GM23338 (cell line): Measurements from ENCODE around the gene RBM12. TPM values are rescaled to one million over a fixed set of nuclear protein-coding genes. Genes with fewer than 3 reads are reported as not detected.

Experiments used
- ATAC-seq: fragments of 200-7000 bp; cut with Tn5 transposase; 3 replicates; pipeline ENCODE4 v1.9.1; 2020
- DNase-seq: peaks from one replicate; pipeline ENCODE4 v3.0.0-alpha.2; 2015; ENCODE audit warnings: low spot score
- H2AFZ ChIP-seq: fragments of 200-600 bp; sonication (generic); 2 replicates; pipeline ENCODE4 v1.8.0; 2016; ENCODE audit warnings: antibody characterized with exemption, mild to moderate bottlenecking, moderate library complexity
- H3F3A ChIP-seq: fragments of 200-600 bp; sonication (generic); replicated peaks from 2 replicates; pipeline ENCODE4 v1.8.0; 2017; ENCODE audit warnings: antibody characterized with exemption, mixed run types, low read depth
- H3K27ac ChIP-seq: fragments of 200-600 bp; sonication (generic); 2 replicates; pipeline ENCODE4 v1.6.1; 2016; ENCODE audit warnings: low read depth
- H3K27me3 ChIP-seq: fragments of 200-600 bp; sonication (generic); 2 replicates; pipeline ENCODE4 v1.8.0; 2016; ENCODE audit warnings: mild to moderate bottlenecking, mixed run types, moderate library complexity; ENCODE audit not compliant: insufficient read depth
- H3K36me3 ChIP-seq: fragments of 200-600 bp; sonication (generic); 2 replicates; pipeline ENCODE4 v1.8.0; 2016; ENCODE audit warnings: mild to moderate bottlenecking; ENCODE audit not compliant: insufficient read depth
- H3K4me1 ChIP-seq: fragments of 200-600 bp; sonication (generic); 2 replicates; pipeline ENCODE4 v1.8.0; 2016; ENCODE audit warnings: mild to moderate bottlenecking, moderate library complexity; ENCODE audit not compliant: insufficient read depth
- H3K4me2 ChIP-seq: fragments of 200-600 bp; sonication (generic); 2 replicates; pipeline ENCODE4 v1.7.1; 2017; ENCODE audit warnings: mixed run types
- H3K4me3 ChIP-seq: fragments of 200-600 bp; sonication (generic); 2 replicates; pipeline ENCODE4 v1.6.1; 2016; ENCODE audit warnings: mixed run types
- H3K79me2 ChIP-seq: fragments of 200-600 bp; sonication (generic); replicated peaks from 2 replicates; pipeline ENCODE4 v1.8.0; 2017; ENCODE audit warnings: mild to moderate bottlenecking; ENCODE audit not compliant: insufficient read depth
- H3K9me2 ChIP-seq: fragments of 200-600 bp; sonication (generic); 2 replicates; pipeline ENCODE4 v1.8.0; 2017; ENCODE audit not compliant: insufficient read depth
- H4K20me1 ChIP-seq: fragments of 200-600 bp; sonication (generic); replicated peaks from 2 replicates; pipeline ENCODE4 v1.8.0; 2017; ENCODE audit warnings: mild to moderate bottlenecking; ENCODE audit not compliant: insufficient read depth
- H3K27ac Mint-ChIP-seq: 2 replicates; pipeline ENCODE4 v1.8.0; 2020; ENCODE audit warnings: inconsistent platforms, mild to moderate bottlenecking, moderate library complexity, mixed read lengths
- H3K27me3 Mint-ChIP-seq: 3 replicates; pipeline ENCODE4 v1.8.0; 2022; ENCODE audit warnings: low read depth, mild to moderate bottlenecking, moderate library complexity, mixed read lengths, inconsistent platforms; ENCODE audit not compliant: insufficient read depth, poor library complexity
- H3K36me3 Mint-ChIP-seq: 3 replicates; pipeline ENCODE4 v1.8.0; 2021; ENCODE audit warnings: low read depth, mild to moderate bottlenecking, inconsistent platforms, moderate library complexity, mixed read lengths
- H3K4me1 Mint-ChIP-seq: 3 replicates; pipeline ENCODE4 v1.8.0; 2020; ENCODE audit warnings: mild to moderate bottlenecking, inconsistent platforms, mixed read lengths
- H3K4me3 Mint-ChIP-seq: 3 replicates; pipeline ENCODE4 v1.8.0; 2021; ENCODE audit warnings: moderate library complexity, mild to moderate bottlenecking, inconsistent platforms, mixed read lengths
- H3K9me3 Mint-ChIP-seq: 3 replicates; pipeline ENCODE4 v1.8.0; 2020; ENCODE audit warnings: moderate library complexity, mild to moderate bottlenecking, inconsistent platforms, mixed read lengths
- CREB1 ChIP-seq: fragments of 250-450 bp; sonication (Bioruptor Pico); IDR thresholded peaks from 2 replicates; pipeline ENCODE4 v1.5.0; 2020; ENCODE audit warnings: low read depth, mild to moderate bottlenecking, moderate library complexity
- CTCF ChIP-seq, 2 experiments: fragments of 200-600 bp in 1 of 2; sonication (generic) in 1 of 2; conservative IDR thresholded peaks; 2 replicates each; pipeline versions ENCODE4 v1.5.1 to v1.6.1; 2016 to 2017; ENCODE audit warnings: antibody characterized with exemption in 2 of 2, low read depth in 2 of 2, mild to moderate bottlenecking in 2 of 2, moderate library complexity in 1 of 2
- ETS1 ChIP-seq: IDR thresholded peaks from 2 replicates; pipeline ENCODE4 v1.6.1; 2016; ENCODE audit warnings: antibody characterized with exemption
- EZH2 ChIP-seq: fragments of 200-600 bp; sonication (generic); IDR thresholded peaks from one replicate; pipeline ENCODE4 v1.8.0; 2017; ENCODE audit warnings: antibody characterized with exemption, mild to moderate bottlenecking, low read depth; ENCODE audit not compliant: unreplicated experiment
- EZH2phosphoT487 ChIP-seq: fragments of 200-600 bp; sonication (generic); IDR thresholded peaks from one replicate; pipeline ENCODE4 v1.8.1; 2018; ENCODE audit warnings: antibody characterized with exemption; ENCODE audit not compliant: unreplicated experiment
- JUNB ChIP-seq: IDR thresholded peaks from one replicate; pipeline ENCODE4 v1.6.1; 2016; ENCODE audit warnings: antibody characterized with exemption; ENCODE audit not compliant: unreplicated experiment
- NANOG ChIP-seq: IDR thresholded peaks from 2 replicates; pipeline ENCODE4 v1.6.1; 2016; ENCODE audit warnings: antibody characterized with exemption, borderline replicate concordance
- POLR2AphosphoS5 ChIP-seq: IDR thresholded peaks from 2 replicates; pipeline ENCODE4 v1.6.1; 2016; ENCODE audit warnings: antibody characterized with exemption, low read depth
- REST ChIP-seq: IDR thresholded peaks from one replicate; pipeline ENCODE4 v1.6.1; 2018; ENCODE audit warnings: antibody characterized with exemption; ENCODE audit not compliant: unreplicated experiment
- STAT1 ChIP-seq: IDR thresholded peaks from one replicate; pipeline ENCODE4 v1.6.1; 2016; ENCODE audit warnings: antibody characterized with exemption; ENCODE audit not compliant: unreplicated experiment
- ZNF114 ChIP-seq: fragments of 250-450 bp; sonication (Bioruptor Pico); IDR thresholded peaks from 2 replicates; pipeline ENCODE4 v1.5.0; 2020; ENCODE audit warnings: mild to moderate bottlenecking, moderate library complexity
- ZNF331 ChIP-seq: fragments of 250-450 bp; sonication (Bioruptor Pico); IDR thresholded peaks from 2 replicates; pipeline ENCODE4 v1.5.0; 2020; ENCODE audit warnings: low read depth, mild to moderate bottlenecking, moderate library complexity
- ZNF462 ChIP-seq: fragments of 250-450 bp; sonication (Bioruptor Pico); IDR thresholded peaks from 2 replicates; pipeline ENCODE4 v1.5.0; 2020; ENCODE audit warnings: mild to moderate bottlenecking, moderate library complexity
- polyA plus RNA-seq: library from polyadenylated mRNA; unstranded; fragments of >200 nt; fragmentation: Nextera tagmentation; extraction: Ambion mirVana; gene quantifications from 2 replicates; pipeline ENCODE4 v1.2.1, GENCODE V29; 2016
- total RNA-seq: library from RNA; depleted of rRNA; stranded (reverse); fragments of >200 nt; shearing (Covaris generic); gene quantifications from 2 replicates; pipeline ENCODE4 v1.2.3, GENCODE V29; 2014

RBM12 gene
- total and polyA plus RNA-seq, 2 experiments from 2014 or later = 22.3 to 82.2 TPM

- Histone ChIP-seq H3F3A (0 out of 2 replicates have a peak, but pooled peaks cover 5% of the 10 kb centered on the region), H3K79me2 (peaks cover 100% of the 10 kb centered on the region), H3K36me3 (peaks cover 11% of the 10 kb centered on the region; the same call in 1 of the 2 replicates), H2AFZ (no peak overlapping the region), H3K27ac (no peak overlapping the region), H4K20me1 (peaks cover 94% of the 10 kb centered on the region), H3K4me3 (no peak overlapping the region), H3K4me1 (peaks cover 37% of the 10 kb centered on the region), H3K27me3 (no peaks in the 10 kb centered on the region), H3K4me2 (no peak overlapping the region), H3K9me2 (no peaks in the 10 kb centered on the region)
- no peak for TF ChIP-seq POLR2AphosphoS5
- no peak for TF ChIP-seq STAT1
- TF ChIP-seq ETS1 = no peak
- no peak for TF ChIP-seq CREB1 (CRISPR knock-in tag)
- no peak for TF ChIP-seq CTCF (conservative IDR thresholded peaks at IDR 0.05; ENCODE audit: low read depth in 2 of 2)
- no peak for TF ChIP-seq JUNB
- TF ChIP-seq ZNF331 (CRISPR knock-in tag) = no peak
- no peak for TF ChIP-seq REST
- no peak for TF ChIP-seq ZNF114 (CRISPR knock-in tag)
- no peak for TF ChIP-seq NANOG
- no peak for TF ChIP-seq EZH2
- TF ChIP-seq ZNF462 (CRISPR knock-in tag) = no peak
- no peak for TF ChIP-seq EZH2phosphoT487
- no peak for DNase-seq
- Mint-ChIP-seq H3K27me3 (no peaks in the 10 kb centered on the region), H3K9me3 (no peaks in the 10 kb centered on the region), H3K36me3 (peaks cover 8% of the 10 kb centered on the region; the same call in 2 of the 3 replicates), H3K4me3 (no peak overlapping the region), H3K4me1 (peaks cover 29% of the 10 kb centered on the region; the same call in 2 of the 3 replicates), H3K27ac (no peak overlapping the region)
- ATAC-seq = no peak
Measured at GRCh38 chr20:35657271-35657670, 7.4 kb downstream of the RBM12 start.
